ENCODE data around the gene GIGYF2. TPM values are rescaled to one million over a fixed set of nuclear protein-coding genes. Genes with fewer than 3 reads are reported as not detected.

GIGYF2 gene
- total RNA-seq, 1 experiment from 2014 or later: 68.3 TPM

DNA sequence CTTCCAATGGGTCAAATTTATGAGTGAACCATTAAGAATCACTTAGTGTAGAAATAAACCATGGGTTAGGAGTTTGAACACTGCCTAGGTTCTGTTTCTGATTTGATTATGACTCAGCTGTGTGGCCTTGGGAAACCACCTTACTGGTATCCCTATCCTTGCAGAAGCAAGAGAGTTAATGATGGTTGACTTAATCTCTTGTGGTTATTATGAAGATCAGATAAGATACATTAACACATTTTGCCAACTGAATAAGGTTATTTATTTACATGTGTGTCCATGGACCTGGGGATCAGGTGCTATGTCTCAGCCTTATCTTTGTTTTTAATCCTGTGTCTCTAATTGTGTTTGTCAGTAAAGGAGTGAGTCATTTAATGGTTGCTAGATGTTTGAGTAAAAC lies 84.6 kb downstream of the GIGYF2 start:
- POLR2A ChIA-PET: no interaction called here
- no peaks in the 10 kb centered on the region for H3K27me3 ChIP-seq (ENCODE audit: control insufficient read depth, insufficient read depth, low read length)
- peaks cover 47% of the 10 kb centered on the region for H3K4me1 ChIP-seq (ENCODE audit: control insufficient read depth, insufficient read depth, low read length)
- in situ Hi-C loops (cut with HindIII; ENCODE audit: low pct_unique_long_range_greater_than_20kb, low sequenced_read_pairs) (no loop called here), intact Hi-C loops (cut with micrococcal nuclease; ENCODE audit: unreplicated experiment) (no loop called here)
- TF ChIP-seq TCF7L2 (IDR thresholded peaks at IDR 0.05; ENCODE audit: low read depth, low read length): peak; percentile 42
- TF ChIP-seq, protein P1, sequence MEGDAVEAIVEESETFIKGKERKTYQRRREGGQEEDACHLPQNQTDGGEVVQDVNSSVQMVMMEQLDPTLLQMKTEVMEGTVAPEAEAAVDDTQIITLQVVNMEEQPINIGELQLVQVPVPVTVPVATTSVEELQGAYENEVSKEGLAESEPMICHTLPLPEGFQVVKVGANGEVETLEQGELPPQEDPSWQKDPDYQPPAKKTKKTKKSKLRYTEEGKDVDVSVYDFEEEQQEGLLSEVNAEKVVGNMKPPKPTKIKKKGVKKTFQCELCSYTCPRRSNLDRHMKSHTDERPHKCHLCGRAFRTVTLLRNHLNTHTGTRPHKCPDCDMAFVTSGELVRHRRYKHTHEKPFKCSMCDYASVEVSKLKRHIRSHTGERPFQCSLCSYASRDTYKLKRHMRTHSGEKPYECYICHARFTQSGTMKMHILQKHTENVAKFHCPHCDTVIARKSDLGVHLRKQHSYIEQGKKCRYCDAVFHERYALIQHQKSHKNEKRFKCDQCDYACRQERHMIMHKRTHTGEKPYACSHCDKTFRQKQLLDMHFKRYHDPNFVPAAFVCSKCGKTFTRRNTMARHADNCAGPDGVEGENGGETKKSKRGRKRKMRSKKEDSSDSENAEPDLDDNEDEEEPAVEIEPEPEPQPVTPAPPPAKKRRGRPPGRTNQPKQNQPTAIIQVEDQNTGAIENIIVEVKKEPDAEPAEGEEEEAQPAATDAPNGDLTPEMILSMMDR (IDR thresholded peaks at IDR 0.05): no peak
- peak; percentile 40; the same call in 1 of the 2 replicates for TF ChIP-seq POLR2AphosphoS5 (IDR thresholded peaks at IDR 0.05; ENCODE audit: low read depth, low read length)
- TF ChIP-seq SIN3A (IDR thresholded peaks at IDR 0.05; ENCODE audit: borderline replicate concordance, insufficient read depth, low read depth, low read length): no peak
- TF ChIP-seq, protein P2, sequence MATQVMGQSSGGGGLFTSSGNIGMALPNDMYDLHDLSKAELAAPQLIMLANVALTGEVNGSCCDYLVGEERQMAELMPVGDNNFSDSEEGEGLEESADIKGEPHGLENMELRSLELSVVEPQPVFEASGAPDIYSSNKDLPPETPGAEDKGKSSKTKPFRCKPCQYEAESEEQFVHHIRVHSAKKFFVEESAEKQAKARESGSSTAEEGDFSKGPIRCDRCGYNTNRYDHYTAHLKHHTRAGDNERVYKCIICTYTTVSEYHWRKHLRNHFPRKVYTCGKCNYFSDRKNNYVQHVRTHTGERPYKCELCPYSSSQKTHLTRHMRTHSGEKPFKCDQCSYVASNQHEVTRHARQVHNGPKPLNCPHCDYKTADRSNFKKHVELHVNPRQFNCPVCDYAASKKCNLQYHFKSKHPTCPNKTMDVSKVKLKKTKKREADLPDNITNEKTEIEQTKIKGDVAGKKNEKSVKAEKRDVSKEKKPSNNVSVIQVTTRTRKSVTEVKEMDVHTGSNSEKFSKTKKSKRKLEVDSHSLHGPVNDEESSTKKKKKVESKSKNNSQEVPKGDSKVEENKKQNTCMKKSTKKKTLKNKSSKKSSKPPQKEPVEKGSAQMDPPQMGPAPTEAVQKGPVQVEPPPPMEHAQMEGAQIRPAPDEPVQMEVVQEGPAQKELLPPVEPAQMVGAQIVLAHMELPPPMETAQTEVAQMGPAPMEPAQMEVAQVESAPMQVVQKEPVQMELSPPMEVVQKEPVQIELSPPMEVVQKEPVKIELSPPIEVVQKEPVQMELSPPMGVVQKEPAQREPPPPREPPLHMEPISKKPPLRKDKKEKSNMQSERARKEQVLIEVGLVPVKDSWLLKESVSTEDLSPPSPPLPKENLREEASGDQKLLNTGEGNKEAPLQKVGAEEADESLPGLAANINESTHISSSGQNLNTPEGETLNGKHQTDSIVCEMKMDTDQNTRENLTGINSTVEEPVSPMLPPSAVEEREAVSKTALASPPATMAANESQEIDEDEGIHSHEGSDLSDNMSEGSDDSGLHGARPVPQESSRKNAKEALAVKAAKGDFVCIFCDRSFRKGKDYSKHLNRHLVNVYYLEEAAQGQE (IDR thresholded peaks at IDR 0.05; ENCODE audit: insufficient read depth in 1 of 2, low read depth in 2 of 2, low read length in 1 of 2): 0 out of 4 replicates have a peak, but pooled peaks of 1 of the 2 experiments have one; percentile 11
- peak overlapping the region; percentile 67 for H3K27ac ChIP-seq (ENCODE audit: low read length)
- no TSS peak for BruUV-seq (replicated peaks)
- H3K9me3 ChIP-seq (ENCODE audit: control insufficient read depth, insufficient read depth, low read depth, low read length): no peaks in the 10 kb centered on the region
- CTCF ChIA-PET: no interaction called here
- DNase-seq (ENCODE audit: low read depth, low spot score): peak; percentile 8
- 0 out of 2 replicates have a peak, but pooled peaks cover 6% of the 10 kb centered on the region for H3K36me3 ChIP-seq (ENCODE audit: control insufficient read depth, insufficient read depth, low read length)
- H3K4me3 ChIP-seq (ENCODE audit: low read depth in 2 of 2, low read length in 2 of 2): no peak overlapping the region
- peak; percentile 97 for ATAC-seq

DNA sequence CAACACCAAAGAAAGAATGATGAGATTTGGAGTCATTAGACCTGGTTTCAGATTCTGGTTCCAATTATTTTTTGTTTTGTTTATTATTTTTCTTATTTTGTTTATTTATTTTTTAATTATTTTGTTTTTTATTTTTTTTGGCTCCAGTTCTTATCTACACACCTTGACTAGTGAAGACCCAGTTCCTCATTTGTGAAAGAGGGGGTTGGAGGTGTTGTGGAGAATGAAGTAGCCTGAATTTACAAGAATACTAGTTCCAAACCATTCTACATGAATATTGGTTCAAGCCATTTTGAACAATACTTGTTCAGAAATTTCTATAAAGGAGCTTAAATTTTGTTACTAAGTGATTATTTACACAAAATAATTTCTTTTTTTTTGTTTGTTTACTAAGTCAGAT lies 86.1 kb downstream of the GIGYF2 start:
- peaks cover 12% of the 10 kb centered on the region; the same call in 1 of the 2 replicates for H3K36me3 ChIP-seq (ENCODE audit: control insufficient read depth, insufficient read depth, low read length)
- no peak overlapping the region for H3K4me3 ChIP-seq (ENCODE audit: low read depth in 2 of 2, low read length in 2 of 2)
- intact Hi-C loops (cut with micrococcal nuclease; ENCODE audit: unreplicated experiment): no loop called here
- ATAC-seq (no peak), DNase-seq (ENCODE audit: low read depth, low spot score) (no peak)
- H3K27ac ChIP-seq (ENCODE audit: low read length): peak overlapping the region; percentile 70
- in situ Hi-C loops (cut with HindIII; ENCODE audit: low pct_unique_long_range_greater_than_20kb, low sequenced_read_pairs): no loop called here
- BruUV-seq (replicated peaks): no TSS peak
- CTCF ChIA-PET: interaction anchor here (0.6 kb wide), 1 partner anchor 176 kb away, joined by 8 read pairs; no protein-coding TSS in a partner anchor
- peaks cover 44% of the 10 kb centered on the region for H3K4me1 ChIP-seq (ENCODE audit: control insufficient read depth, insufficient read depth, low read length)
- TF ChIP-seq TCF7L2 (IDR thresholded peaks at IDR 0.05; ENCODE audit: low read depth, low read length) (no peak), POLR2AphosphoS5 (IDR thresholded peaks at IDR 0.05; ENCODE audit: low read depth, low read length) (no peak), SIN3A (IDR thresholded peaks at IDR 0.05; ENCODE audit: borderline replicate concordance, insufficient read depth, low read depth, low read length) (no peak)
- TF ChIP-seq, protein P2 (IDR thresholded peaks at IDR 0.05; ENCODE audit: insufficient read depth in 1 of 2, low read depth in 2 of 2, low read length in 1 of 2): no peak
- TF ChIP-seq, protein P1 (IDR thresholded peaks at IDR 0.05): no peak
- no peaks in the 10 kb centered on the region for H3K9me3 ChIP-seq (ENCODE audit: control insufficient read depth, insufficient read depth, low read depth, low read length)
- no peaks in the 10 kb centered on the region for H3K27me3 ChIP-seq (ENCODE audit: control insufficient read depth, insufficient read depth, low read length)
- POLR2A ChIA-PET: no interaction called here
